Measurements from ENCODE around the gene SH3PXD2A.

Gene SH3PXD2A

GRCh38 chr10:103602028-103602851 is 253.1 kb downstream of the SH3PXD2A start:
- H3K4me3 ChIP-seq (ENCODE audit: low read length) = no peak overlapping the region
- H3K27me3 ChIP-seq (ENCODE audit: control insufficient read depth, insufficient read depth, low read length) = no peaks in the 10 kb centered on the region
- H3K9ac ChIP-seq (ENCODE audit: low read length) = no peak overlapping the region
- peaks cover 20% of the 10 kb centered on the region for H3K36me3 ChIP-seq (ENCODE audit: control insufficient read depth, insufficient read depth, low read length)
- no peaks in the 10 kb centered on the region for H3K4me1 ChIP-seq (ENCODE audit: control insufficient read depth, insufficient read depth, low read length)
- H3K27ac ChIP-seq (ENCODE audit: low read depth, low read length) = no peak overlapping the region

GRCh38 chr10:103600956-103601569 is 254.3 kb downstream of the SH3PXD2A start:
- Histone ChIP-seq H3K4me1 (ENCODE audit: control insufficient read depth, insufficient read depth, low read length) (no peaks in the 10 kb centered on the region), H3K4me3 (ENCODE audit: low read length) (no peak overlapping the region), H3K36me3 (ENCODE audit: control insufficient read depth, insufficient read depth, low read length) (peaks cover 20% of the 10 kb centered on the region), H3K9ac (ENCODE audit: low read length) (no peak overlapping the region), H3K27ac (ENCODE audit: low read depth, low read length) (no peak overlapping the region), H3K27me3 (ENCODE audit: control insufficient read depth, insufficient read depth, low read length) (no peaks in the 10 kb centered on the region)

GRCh38 chr10:103600325-103600724 is 255.1 kb downstream of the SH3PXD2A start:
- Histone ChIP-seq H3K27me3 (ENCODE audit: control insufficient read depth, insufficient read depth, low read length) (no peaks in the 10 kb centered on the region), H3K4me3 (ENCODE audit: low read length) (no peak overlapping the region), H3K27ac (ENCODE audit: low read depth, low read length) (no peak overlapping the region), H3K9ac (ENCODE audit: low read length) (no peak overlapping the region), H3K36me3 (ENCODE audit: control insufficient read depth, insufficient read depth, low read length) (peaks cover 20% of the 10 kb centered on the region), H3K4me1 (ENCODE audit: control insufficient read depth, insufficient read depth, low read length) (no peaks in the 10 kb centered on the region)

GRCh38 chr10:103599907-103600306 is 255.5 kb downstream of the SH3PXD2A start:
- Histone ChIP-seq H3K4me3 (ENCODE audit: low read length) (no peak overlapping the region), H3K4me1 (ENCODE audit: control insufficient read depth, insufficient read depth, low read length) (no peaks in the 10 kb centered on the region), H3K36me3 (ENCODE audit: control insufficient read depth, insufficient read depth, low read length) (peaks cover 20% of the 10 kb centered on the region), H3K27ac (ENCODE audit: low read depth, low read length) (no peak overlapping the region), H3K27me3 (ENCODE audit: control insufficient read depth, insufficient read depth, low read length) (no peaks in the 10 kb centered on the region), H3K9ac (ENCODE audit: low read length) (no peak overlapping the region)

- Histone ChIP-seq H3K4me1 (ENCODE audit: control insufficient read depth, insufficient read depth, low read length) (no peaks in the 10 kb centered on the region), H3K27me3 (ENCODE audit: control insufficient read depth, insufficient read depth, low read length) (no peaks in the 10 kb centered on the region), H3K4me3 (ENCODE audit: low read length) (no peak overlapping the region), H3K9ac (ENCODE audit: low read length) (no peak overlapping the region), H3K27ac (ENCODE audit: low read depth, low read length) (no peak overlapping the region), H3K36me3 (ENCODE audit: control insufficient read depth, insufficient read depth, low read length) (peaks cover 16% of the 10 kb centered on the region)
These were observed 256.2 kb downstream of the SH3PXD2A start for GRCh38 chr10:103599211-103599610.

- no peaks in the 10 kb centered on the region for H3K4me1 ChIP-seq (ENCODE audit: control insufficient read depth, insufficient read depth, low read length)
- H3K36me3 ChIP-seq (ENCODE audit: control insufficient read depth, insufficient read depth, low read length) = peaks cover 13% of the 10 kb centered on the region
- no peak overlapping the region for H3K9ac ChIP-seq (ENCODE audit: low read length)
These were observed 256.7 kb downstream of the SH3PXD2A start for GRCh38 chr10:103598654-103599115.

GRCh38 chr10:103597003-103597402 is 258.4 kb downstream of the SH3PXD2A start:
- H3K27me3 ChIP-seq (ENCODE audit: control insufficient read depth, insufficient read depth, low read length) = no peaks in the 10 kb centered on the region
- H3K4me3 ChIP-seq (ENCODE audit: low read length) = no peak overlapping the region
- H3K27ac ChIP-seq (ENCODE audit: low read depth, low read length) = no peak overlapping the region
- no peaks in the 10 kb centered on the region for H3K4me1 ChIP-seq (ENCODE audit: control insufficient read depth, insufficient read depth, low read length)
- no peak overlapping the region for H3K9ac ChIP-seq (ENCODE audit: low read length)
- H3K36me3 ChIP-seq (ENCODE audit: control insufficient read depth, insufficient read depth, low read length) = peaks cover 4% of the 10 kb centered on the region

More at GRCh38 chr10:103598654-103599115, 256.7 kb downstream of the SH3PXD2A start:
- Histone ChIP-seq H3K27ac (ENCODE audit: low read depth, low read length) (no peak overlapping the region), H3K27me3 (ENCODE audit: control insufficient read depth, insufficient read depth, low read length) (no peaks in the 10 kb centered on the region), H3K4me3 (ENCODE audit: low read length) (no peak overlapping the region)

DNA sequence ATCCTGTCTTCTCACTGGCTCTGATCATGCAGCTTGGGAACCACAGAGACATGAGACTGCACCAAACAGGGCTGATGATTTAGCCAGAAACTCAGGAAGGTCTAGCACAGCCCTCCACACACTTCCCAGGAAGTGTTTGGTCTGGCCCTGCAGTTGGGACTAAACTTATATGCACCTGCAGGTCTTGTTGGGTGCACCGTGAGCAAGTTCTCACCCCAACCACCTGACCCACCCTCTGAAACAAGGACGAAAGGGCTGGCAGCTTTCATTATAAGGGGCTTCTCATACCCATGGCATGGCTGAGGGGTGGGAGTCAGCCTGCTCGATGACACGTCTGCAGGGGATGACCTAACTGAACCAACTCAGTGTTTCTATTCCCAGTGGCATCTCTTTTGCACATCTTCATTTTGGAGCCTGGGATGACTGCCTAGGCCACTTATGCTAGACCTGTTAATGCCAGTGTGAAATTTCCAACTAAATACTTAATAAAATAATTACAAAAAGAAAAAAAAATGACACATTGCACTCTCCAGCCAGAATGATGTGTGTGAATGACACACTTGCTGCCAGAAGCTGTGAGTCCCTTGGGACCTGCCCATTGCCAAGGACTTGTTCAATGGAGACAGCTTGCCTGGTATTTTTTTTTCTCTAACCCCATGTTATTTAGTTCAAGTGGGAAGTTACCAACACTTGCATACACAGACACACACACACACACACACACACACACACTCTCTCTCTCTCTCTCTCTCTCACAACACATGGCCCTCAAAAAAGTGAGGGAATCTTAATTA is 259.2 kb downstream of the SH3PXD2A start:
- no peaks in the 10 kb centered on the region for H3K27me3 ChIP-seq (ENCODE audit: control insufficient read depth, insufficient read depth, low read length)
- H3K36me3 ChIP-seq (ENCODE audit: control insufficient read depth, insufficient read depth, low read length) = no peaks in the 10 kb centered on the region
- no peak overlapping the region for H3K27ac ChIP-seq (ENCODE audit: low read depth, low read length)
- no peak overlapping the region for H3K4me3 ChIP-seq (ENCODE audit: low read length)
- no peaks in the 10 kb centered on the region for H3K4me1 ChIP-seq (ENCODE audit: control insufficient read depth, insufficient read depth, low read length)
- H3K9ac ChIP-seq (ENCODE audit: low read length) = no peak overlapping the region

GRCh38 chr10:103593022-103593570 is 262.3 kb downstream of the SH3PXD2A start:
- H3K27ac ChIP-seq (ENCODE audit: low read depth, low read length) = no peak overlapping the region

GRCh38 chr10:103592186-103593021 is 263.0 kb downstream of the SH3PXD2A start:
- Histone ChIP-seq H3K4me3 (ENCODE audit: low read length) (no peak overlapping the region), H3K27me3 (ENCODE audit: control insufficient read depth, insufficient read depth, low read length) (no peaks in the 10 kb centered on the region), H3K9ac (ENCODE audit: low read length) (no peak overlapping the region), H3K36me3 (ENCODE audit: control insufficient read depth, insufficient read depth, low read length) (no peaks in the 10 kb centered on the region), H3K27ac (ENCODE audit: low read depth, low read length) (no peak overlapping the region), H3K4me1 (ENCODE audit: control insufficient read depth, insufficient read depth, low read length) (no peaks in the 10 kb centered on the region)

More at GRCh38 chr10:103593022-103593570, 262.3 kb downstream of the SH3PXD2A start:
- H3K9ac ChIP-seq (ENCODE audit: low read length) = no peak overlapping the region
- no peak overlapping the region for H3K4me3 ChIP-seq (ENCODE audit: low read length)
- H3K27me3 ChIP-seq (ENCODE audit: control insufficient read depth, insufficient read depth, low read length) = no peaks in the 10 kb centered on the region
- no peaks in the 10 kb centered on the region for H3K36me3 ChIP-seq (ENCODE audit: control insufficient read depth, insufficient read depth, low read length)
- H3K4me1 ChIP-seq (ENCODE audit: control insufficient read depth, insufficient read depth, low read length) = no peaks in the 10 kb centered on the region

GRCh38 chr10:103590744-103591291 is 264.6 kb downstream of the SH3PXD2A start:
- H3K9ac ChIP-seq (ENCODE audit: low read length) = no peak overlapping the region
- H3K27me3 ChIP-seq (ENCODE audit: control insufficient read depth, insufficient read depth, low read length) = no peaks in the 10 kb centered on the region
- H3K27ac ChIP-seq (ENCODE audit: low read depth, low read length) = no peak overlapping the region
- no peaks in the 10 kb centered on the region for H3K36me3 ChIP-seq (ENCODE audit: control insufficient read depth, insufficient read depth, low read length)
- H3K4me1 ChIP-seq (ENCODE audit: control insufficient read depth, insufficient read depth, low read length) = no peaks in the 10 kb centered on the region
- no peak overlapping the region for H3K4me3 ChIP-seq (ENCODE audit: low read length)

All from rectal smooth muscle tissue (tissue), 1 donor.